H1 (cell line): Measurements from ENCODE around the gene LAMTOR4.
"Not testable (repeated sequence)": the region's sequence is repeated elsewhere in the genome, so short reads cannot be mapped to it uniquely, and the experiment has no call there.

Experiments used
- ASH2L ChIP-seq: fragments of 200-600, 300-600 bp; sonication (generic); IDR thresholded peaks from one replicate; pipeline ENCODE4 v1.7.1; 2017; ENCODE audit warnings: low read length
- GABPA ChIP-seq: IDR thresholded peaks from 2 replicates; pipeline ENCODE4 v1.6.1; 2011; ENCODE audit warnings: mild to moderate bottlenecking, low read length, moderate library complexity, borderline replicate concordance; ENCODE audit not compliant: insufficient read depth
- JUN ChIP-seq: IDR thresholded peaks from 2 replicates; pipeline ENCODE4 v1.6.1; 2011; ENCODE audit warnings: low read depth, mild to moderate bottlenecking, improper control_type of control experiment, low read length
- SP1 ChIP-seq: IDR thresholded peaks from 2 replicates; pipeline ENCODE4 v1.6.1; 2011; ENCODE audit warnings: low read depth, low read length
- SP2 ChIP-seq: IDR thresholded peaks from 2 replicates; pipeline ENCODE4 v1.6.1; 2012; ENCODE audit warnings: mild to moderate bottlenecking, low read length, inconsistent platforms
- ZNF274 ChIP-seq: IDR thresholded peaks from 2 replicates; pipeline ENCODE4 v1.7.0; 2012; ENCODE audit warnings: low read length, borderline replicate concordance; ENCODE audit errors: extremely low read depth
- TF ChIP-seq, protein P1 (sequence below), 3 experiments: IDR thresholded peaks; 1 replicate in 2 of 3; 2 replicates in 1 of 3; pipeline versions ENCODE4 v1.5.1 to v1.6.1; 2011; ENCODE audit warnings: low read length in 3 of 3, mild to moderate bottlenecking in 3 of 3, inconsistent platforms in 2 of 3, low read depth in 1 of 3, moderate library complexity in 1 of 3; ENCODE audit not compliant: insufficient read depth in 1 of 3; ENCODE audit errors: control extremely low read depth in 1 of 3
- TF ChIP-seq, protein P2 (sequence below): IDR thresholded peaks from 2 replicates; pipeline ENCODE4 v1.6.1; 2011; ENCODE audit warnings: low read depth, mild to moderate bottlenecking, low read length; ENCODE audit not compliant: insufficient read depth

DNA sequence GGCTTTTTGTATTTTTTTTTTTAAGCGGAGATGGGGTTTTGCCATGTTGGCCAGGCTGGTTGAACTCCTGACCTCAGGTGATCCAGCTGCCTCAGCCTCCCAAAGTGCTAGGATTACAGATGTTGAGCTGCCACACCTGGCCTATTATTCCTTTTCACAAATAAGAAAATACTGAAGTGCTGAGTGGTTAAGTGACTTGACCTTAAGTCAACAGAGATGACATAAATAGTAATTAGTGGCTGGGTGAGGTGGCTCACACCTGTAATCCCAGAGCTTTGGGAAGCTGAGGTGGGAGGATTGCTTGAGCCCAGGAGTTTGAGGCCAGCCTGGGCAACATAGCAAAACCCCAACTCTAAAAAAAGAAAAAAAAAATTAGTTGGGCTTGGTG lies 18.5 kb upstream of the LAMTOR4 start:
- not testable (repeated sequence) for TF ChIP-seq SP2, JUN, GABPA, ASH2L, SP1, ZNF274
- TF ChIP-seq, protein P1, sequence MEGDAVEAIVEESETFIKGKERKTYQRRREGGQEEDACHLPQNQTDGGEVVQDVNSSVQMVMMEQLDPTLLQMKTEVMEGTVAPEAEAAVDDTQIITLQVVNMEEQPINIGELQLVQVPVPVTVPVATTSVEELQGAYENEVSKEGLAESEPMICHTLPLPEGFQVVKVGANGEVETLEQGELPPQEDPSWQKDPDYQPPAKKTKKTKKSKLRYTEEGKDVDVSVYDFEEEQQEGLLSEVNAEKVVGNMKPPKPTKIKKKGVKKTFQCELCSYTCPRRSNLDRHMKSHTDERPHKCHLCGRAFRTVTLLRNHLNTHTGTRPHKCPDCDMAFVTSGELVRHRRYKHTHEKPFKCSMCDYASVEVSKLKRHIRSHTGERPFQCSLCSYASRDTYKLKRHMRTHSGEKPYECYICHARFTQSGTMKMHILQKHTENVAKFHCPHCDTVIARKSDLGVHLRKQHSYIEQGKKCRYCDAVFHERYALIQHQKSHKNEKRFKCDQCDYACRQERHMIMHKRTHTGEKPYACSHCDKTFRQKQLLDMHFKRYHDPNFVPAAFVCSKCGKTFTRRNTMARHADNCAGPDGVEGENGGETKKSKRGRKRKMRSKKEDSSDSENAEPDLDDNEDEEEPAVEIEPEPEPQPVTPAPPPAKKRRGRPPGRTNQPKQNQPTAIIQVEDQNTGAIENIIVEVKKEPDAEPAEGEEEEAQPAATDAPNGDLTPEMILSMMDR (IDR thresholded peaks at IDR 0.05; ENCODE audit: control extremely low read depth in 1 of 3, insufficient read depth in 1 of 3, low read depth in 1 of 3, low read length in 3 of 3): not testable (repeated sequence)
- TF ChIP-seq, protein P2, sequence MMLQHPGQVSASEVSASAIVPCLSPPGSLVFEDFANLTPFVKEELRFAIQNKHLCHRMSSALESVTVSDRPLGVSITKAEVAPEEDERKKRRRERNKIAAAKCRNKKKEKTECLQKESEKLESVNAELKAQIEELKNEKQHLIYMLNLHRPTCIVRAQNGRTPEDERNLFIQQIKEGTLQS: not testable (repeated sequence)
